GM10248 (cell line): Measurements from ENCODE around the gene RNF168.
"Not testable (repeated sequence)": the region's sequence is repeated elsewhere in the genome, so short reads cannot be mapped to it uniquely, and the experiment has no call there.

Experiments
- CTCF ChIA-PET: fragments of 300-600 bp; sonication (Branson Sonifier 250); formaldehyde crosslinking; extraction: SDS; loops from one replicate; lab custom pipeline; 2021; ENCODE audit warnings: antibody characterized with exemption; lab: Yijun Ruan, JAX
- POLR2A ChIA-PET: fragments of 350-650 bp; sonication (Branson Sonifier 250); formaldehyde crosslinking; extraction: SDS; loops from one replicate; lab custom pipeline; 2020; ENCODE audit warnings: antibody characterized with exemption; lab: Yijun Ruan, JAX
- DNase-seq: peaks from one replicate; pipeline ENCODE4 v3.0.0; 2012; ENCODE audit errors: extremely low spot score
- TF ChIP-seq, protein P1 (sequence below): IDR thresholded peaks from 2 replicates; pipeline ENCODE4 v1.5.1; 2012; ENCODE audit warnings: mild to moderate bottlenecking, low read depth; ENCODE audit errors: extremely low read depth, missing control alignments, control extremely low read depth

The RNF168 gene

DNA sequence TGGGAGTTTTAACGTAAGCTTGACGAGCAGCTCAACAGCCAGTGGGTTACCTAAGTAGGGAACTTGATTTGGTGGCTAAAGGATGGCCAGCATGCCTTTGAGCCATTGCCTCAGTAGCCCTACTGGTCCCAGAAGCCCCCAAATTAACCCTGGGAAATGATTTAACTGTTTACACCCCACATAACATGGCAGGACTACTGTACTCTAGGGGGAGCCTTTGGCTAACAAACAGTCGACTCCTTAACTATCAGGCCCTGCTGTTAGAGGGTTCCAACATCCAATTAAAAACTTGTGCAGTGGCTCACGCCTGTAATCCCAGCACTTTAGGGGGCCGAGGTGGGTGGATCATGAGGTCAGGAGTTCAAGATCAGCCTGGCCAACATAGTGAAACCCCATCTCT, 21.0 kb upstream of the RNF168 start:
- TF ChIP-seq, protein P1, sequence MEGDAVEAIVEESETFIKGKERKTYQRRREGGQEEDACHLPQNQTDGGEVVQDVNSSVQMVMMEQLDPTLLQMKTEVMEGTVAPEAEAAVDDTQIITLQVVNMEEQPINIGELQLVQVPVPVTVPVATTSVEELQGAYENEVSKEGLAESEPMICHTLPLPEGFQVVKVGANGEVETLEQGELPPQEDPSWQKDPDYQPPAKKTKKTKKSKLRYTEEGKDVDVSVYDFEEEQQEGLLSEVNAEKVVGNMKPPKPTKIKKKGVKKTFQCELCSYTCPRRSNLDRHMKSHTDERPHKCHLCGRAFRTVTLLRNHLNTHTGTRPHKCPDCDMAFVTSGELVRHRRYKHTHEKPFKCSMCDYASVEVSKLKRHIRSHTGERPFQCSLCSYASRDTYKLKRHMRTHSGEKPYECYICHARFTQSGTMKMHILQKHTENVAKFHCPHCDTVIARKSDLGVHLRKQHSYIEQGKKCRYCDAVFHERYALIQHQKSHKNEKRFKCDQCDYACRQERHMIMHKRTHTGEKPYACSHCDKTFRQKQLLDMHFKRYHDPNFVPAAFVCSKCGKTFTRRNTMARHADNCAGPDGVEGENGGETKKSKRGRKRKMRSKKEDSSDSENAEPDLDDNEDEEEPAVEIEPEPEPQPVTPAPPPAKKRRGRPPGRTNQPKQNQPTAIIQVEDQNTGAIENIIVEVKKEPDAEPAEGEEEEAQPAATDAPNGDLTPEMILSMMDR, result no peak
- POLR2A ChIA-PET, result no interaction called here
- no peak for DNase-seq
- CTCF ChIA-PET, result interaction anchor here (1.0 to 3.0 kb wide), 6 partner anchors 21 to 270 kb away, joined by 3 to 14 read pairs (median 4); partner anchors contain the start of genes FBXO45, RNF168 and WDR53

DNA sequence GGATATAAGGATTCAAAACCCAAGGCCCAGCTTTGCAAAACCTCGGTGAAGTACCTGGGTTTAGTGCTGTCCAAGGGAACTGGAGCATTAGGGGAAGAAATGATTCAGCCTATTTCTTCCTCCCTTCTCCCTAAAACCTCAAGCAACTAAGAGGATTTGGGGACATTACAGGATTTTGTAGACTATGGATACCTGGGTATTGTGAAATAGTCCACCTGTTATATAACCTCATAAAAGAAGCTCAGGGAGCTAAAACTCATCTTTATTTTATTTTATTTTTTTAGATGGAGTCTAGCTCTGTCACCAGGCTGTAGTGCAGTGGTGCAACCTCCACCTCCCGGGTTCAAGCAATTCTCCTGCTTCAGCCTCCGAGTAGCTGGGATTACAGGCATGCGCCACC, 20.3 kb upstream of the RNF168 start:
- ChIA-PET POLR2A (no interaction called here), CTCF (interaction anchor here (0.9 to 3.0 kb wide), 7 partner anchors 11 to 269 kb away, joined by 3 to 14 read pairs (median 4); no protein-coding TSS in a partner anchor)
- DNase-seq, result no peak
- TF ChIP-seq, protein P1, result no peak

DNA sequence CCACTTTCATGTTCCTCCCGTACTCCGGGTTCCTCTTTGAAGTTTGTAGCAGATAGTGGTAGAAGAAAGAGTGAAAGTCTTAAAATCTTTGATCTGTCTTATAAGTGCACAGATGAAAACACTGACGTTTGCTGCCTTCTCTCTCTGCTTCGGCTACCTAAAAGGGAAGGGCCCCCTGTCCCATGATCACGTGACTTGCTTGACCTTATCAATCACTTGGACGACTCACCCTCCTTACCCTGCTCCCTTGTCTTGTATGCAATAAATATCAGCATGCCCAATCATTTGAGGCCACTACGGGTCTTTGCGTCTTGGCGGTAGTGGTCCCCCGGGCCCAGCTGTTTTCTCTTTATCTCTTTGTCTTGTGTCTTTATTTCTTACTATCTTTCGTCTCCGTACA, 17.7 kb upstream of the RNF168 start:
- DNase-seq, POLR2A ChIA-PET: not testable (repeated sequence)
- CTCF ChIA-PET, result interaction anchor here (1.5 to 3.0 kb wide), 8 partner anchors 8 to 267 kb away, joined by 5 to 14 read pairs (median 7); partner anchors contain the start of gene RNF168

DNA sequence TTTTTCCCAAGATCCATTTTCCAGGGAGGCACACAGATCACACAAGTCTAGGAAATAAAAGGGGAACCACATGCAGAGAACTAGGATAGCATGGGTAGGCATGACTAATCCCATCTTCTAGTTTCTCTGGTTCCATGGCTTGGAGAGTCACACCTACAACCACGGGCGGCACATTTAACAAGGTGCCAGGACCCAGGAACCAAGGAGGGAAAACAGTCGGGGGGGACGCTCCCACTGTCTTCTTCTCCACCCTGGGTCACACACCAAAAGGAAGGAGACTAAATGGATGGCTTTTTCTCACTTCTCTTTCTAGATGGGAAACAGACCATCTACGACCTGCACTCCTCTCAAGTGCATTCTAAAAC, 16.1 kb upstream of the RNF168 start:
- POLR2A ChIA-PET, result no interaction called here
- DNase-seq, result no peak
- TF ChIP-seq, protein P1, result no peak
- CTCF ChIA-PET, result interaction anchor here (0.7 to 1.5 kb wide), 4 partner anchors 9 to 265 kb away, joined by 3 to 7 read pairs (median 4); no protein-coding TSS in a partner anchor

DNA sequence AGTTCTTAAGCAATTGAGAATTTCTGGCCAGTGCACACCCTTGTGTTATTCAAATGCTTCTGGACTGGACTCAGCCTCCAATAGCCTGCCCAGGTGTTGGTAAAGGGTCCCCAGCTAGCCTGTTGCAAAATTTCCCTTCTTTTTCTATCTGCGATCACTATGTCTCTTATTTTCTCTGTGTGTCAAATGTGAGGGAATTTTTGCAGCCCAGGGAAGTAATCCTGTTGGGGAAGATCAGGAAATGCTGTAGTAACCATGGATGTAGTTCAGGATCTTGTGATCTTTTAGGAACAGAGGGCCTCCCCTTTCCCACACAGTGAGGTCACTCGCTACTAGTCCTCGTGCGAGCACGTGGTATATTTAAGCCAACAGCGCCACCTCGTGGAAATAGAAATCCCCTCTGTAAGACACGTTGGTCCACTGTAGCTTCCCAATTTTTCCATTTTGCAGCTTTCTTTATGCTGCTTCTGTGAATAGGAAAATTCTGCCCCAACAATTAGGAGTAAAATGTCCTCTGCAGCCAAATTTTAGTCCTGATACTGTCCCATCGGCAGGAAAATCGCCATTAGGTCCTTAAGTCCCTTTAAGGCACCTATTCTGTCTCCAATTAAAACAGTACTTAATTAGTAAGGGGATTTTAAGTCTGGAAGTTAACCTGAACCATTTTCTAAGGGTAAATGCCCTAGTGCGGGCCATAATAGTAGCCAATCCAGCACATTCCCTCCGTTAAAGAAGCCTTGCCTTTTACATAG, 15.6 kb upstream of the RNF168 start:
- ChIA-PET POLR2A (no interaction called here), CTCF (interaction anchor here (0.7 to 1.1 kb wide), 3 partner anchors 33 to 265 kb away, joined by 3 read pairs; no protein-coding TSS in a partner anchor)
- TF ChIP-seq, protein P1, result peak; percentile 32
- DNase-seq, result no peak

DNA sequence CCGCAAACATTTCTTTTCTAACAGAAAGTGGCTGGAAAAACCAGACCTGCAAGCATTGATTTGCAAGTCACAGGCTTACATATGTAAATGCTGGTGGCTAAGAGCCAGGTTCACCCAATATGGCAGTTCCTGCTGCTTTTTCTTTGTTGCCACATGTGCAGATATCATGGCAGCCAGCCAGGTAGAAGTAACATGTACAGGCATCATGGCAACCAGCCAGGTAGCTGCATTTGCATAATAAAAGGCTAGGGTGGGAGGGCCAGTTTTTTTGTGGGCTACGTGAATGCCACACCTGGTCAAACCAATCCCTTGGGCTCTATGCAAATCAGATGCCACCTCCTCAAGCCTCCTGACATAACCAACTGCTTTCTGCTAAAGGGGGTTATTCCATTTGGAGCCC, 14.4 kb upstream of the RNF168 start:
- ChIA-PET POLR2A (interaction anchor here (0.6 kb wide), 1 partner anchor 602 kb away, joined by 3 read pairs; no protein-coding TSS in a partner anchor), CTCF (no interaction called here)
- no peak for DNase-seq
- TF ChIP-seq, protein P1, result no peak
